Measurements from ENCODE around the gene PLXNA2. TPM values are rescaled to one million over a fixed set of nuclear protein-coding genes. Genes with fewer than 3 reads are reported as not detected.

Gene PLXNA2
- total and polyA plus RNA-seq, 2 of the 8 experiments (the other 6 are each of a cell fraction or from before 2014, with no cell fraction given), result 0.33 to 1.5 TPM

DNA sequence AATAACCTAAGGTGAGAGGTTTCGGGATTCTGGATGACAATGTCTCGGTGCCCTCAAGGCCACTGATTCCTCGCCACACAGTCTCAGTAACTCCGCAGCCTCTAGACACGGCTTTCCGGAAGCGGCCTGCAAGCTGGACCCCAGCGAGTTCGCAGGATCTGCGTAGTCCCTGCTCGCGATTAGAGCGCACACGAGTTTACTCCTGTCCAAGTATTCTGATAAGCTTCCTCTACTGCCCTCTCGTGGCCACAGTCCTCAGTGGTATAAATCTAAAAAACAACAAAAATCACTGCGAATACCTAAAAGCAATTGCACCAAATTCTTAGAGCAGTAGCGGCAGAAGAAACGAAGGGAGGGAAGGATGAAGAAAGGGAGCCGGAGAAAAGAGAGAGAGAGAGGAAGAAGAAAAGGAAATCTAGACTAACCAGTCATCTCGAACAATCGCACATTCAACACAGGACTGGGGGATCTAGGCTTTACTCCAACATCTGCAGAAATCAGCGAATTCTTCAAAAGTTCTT lies 1.1 kb upstream of the PLXNA2 start:
- no peak overlapping the region for H3K56ac ChIP-seq (replicated peaks; ENCODE audit: insufficient read length, low read depth, low read length)
- H2BK20ac ChIP-seq (ENCODE audit: low read length), result no peak overlapping the region
- H2AFZ ChIP-seq (ENCODE audit: low read length), result peak overlapping the region; percentile 56; the same call in 1 of the 2 replicates
- no peaks in the 10 kb centered on the region for H3K9me3 ChIP-seq (ENCODE audit: insufficient read depth in 2 of 2, low read depth in 1 of 2, low read length in 1 of 2)
- no peak overlapping the region for H2BK15ac ChIP-seq (ENCODE audit: low read length)
- H3K4me1 ChIP-seq (replicated peaks in 1 of 4; ENCODE audit: control insufficient read depth in 3 of 4, insufficient read depth in 4 of 4, low read length in 3 of 4), result peaks cover 0 to 11% (median 5%) of the 10 kb centered on the region in 4 experiments; a peak in 5 of 7 replicates
- H3K27ac ChIP-seq (ENCODE audit: low read depth, low read length), result no peak overlapping the region
- H3K27me3 ChIP-seq (replicated peaks in 1 of 4; ENCODE audit: control insufficient read depth in 3 of 4, extremely low read depth in 1 of 4, insufficient read depth in 3 of 4, low read length in 3 of 4), result peaks cover 16 to 44% (median 36%) of the 10 kb centered on the region in 4 experiments
- peak in 1 of 2 experiments; percentile 87 for DNase-seq (ENCODE audit: low read depth in 1 of 2, low spot score in 2 of 2)
- ChIA-PET POLR2A (ENCODE audit: partially characterized antibody) (interaction anchor here (1.1 to 3.1 kb wide), 2 partner anchors 9 to 12 kb away, joined by 3 to 8 read pairs; no protein-coding TSS in a partner anchor), CTCF (ENCODE audit: partially characterized antibody) (interaction anchor here (0.5 to 16.9 kb wide), 69 partner anchors 9 to 962 kb away, joined by 3 to 315 read pairs (median 4); no protein-coding TSS in a partner anchor)
- H2BK120ac ChIP-seq (replicated peaks; ENCODE audit: low read depth, low read length), result no peak overlapping the region
- H3K4me3 ChIP-seq (ENCODE audit: extremely low read depth in 1 of 4, insufficient read depth in 2 of 4, low read depth in 3 of 4, low read length in 4 of 4), result peak overlapping the region in 3 of 4 experiments; percentile 43 to 70 (median 44); a peak in 5 of 8 replicates
- H3K14ac ChIP-seq (ENCODE audit: insufficient read length), result no peak overlapping the region
- no peak overlapping the region for H3K4ac ChIP-seq (replicated peaks; ENCODE audit: insufficient read length, low read depth, low read length)
- no peak overlapping the region for H4K91ac ChIP-seq (replicated peaks; ENCODE audit: insufficient read length, low read length)
- no peaks in the 10 kb centered on the region for H3K79me1 ChIP-seq (ENCODE audit: low read depth, low read length)
- no peaks in the 10 kb centered on the region for H3K79me2 ChIP-seq (ENCODE audit: control insufficient read depth in 1 of 2, insufficient read depth in 2 of 2, low read length in 2 of 2)
- no peak overlapping the region for H4K8ac ChIP-seq (ENCODE audit: extremely low read depth, insufficient read depth, low read length)
- H2BK5ac ChIP-seq (ENCODE audit: low read depth, low read length), result no peak overlapping the region
- H3K23me2 ChIP-seq (ENCODE audit: low read depth, low read length), result peaks cover 20% of the 10 kb centered on the region; the same call in 1 of the 2 replicates
- H3K9ac ChIP-seq (replicated peaks in 1 of 4; ENCODE audit: extremely low read depth in 1 of 4, low read depth in 3 of 4, low read length in 3 of 4), result no peak overlapping the region
- no peak overlapping the region for H2BK12ac ChIP-seq (ENCODE audit: low read depth, low read length)
- FAIRE-seq, result peak; percentile 72
- H3K36me3 ChIP-seq (ENCODE audit: control insufficient read depth in 2 of 4, insufficient read depth in 4 of 4, low read length in 3 of 4), result no peaks in the 10 kb centered on the region
- H3K4me2 ChIP-seq (ENCODE audit: insufficient read depth in 1 of 2, low read depth in 2 of 2, low read length in 2 of 2), result peak overlapping the region; percentile 78 to 98
- 16% methylated on average over 22 of the region's 22 CpGs; no CpG with 5 or more reads in 1 of the 2 experiments for WGBS, 2 experiments (ENCODE audit: extremely low coverage in 1 of 2, insufficient coverage in 1 of 2, insufficient read length in 1 of 2, insufficient replicate concordance in 2 of 2, low coverage in 1 of 2, low lambda C conversion rate in 2 of 2, missing lambda C conversion rate in 1 of 2)
- no peak overlapping the region for H3K23ac ChIP-seq (ENCODE audit: insufficient read length)
- peaks cover 0 to 7% of the 10 kb centered on the region in 2 experiments for H4K20me1 ChIP-seq (replicated peaks in 1 of 2; ENCODE audit: control insufficient read depth in 1 of 2, insufficient read depth in 2 of 2, low read length in 2 of 2)
- H2AK5ac ChIP-seq (ENCODE audit: low read depth, low read length), result no peak overlapping the region
- H3K18ac ChIP-seq (ENCODE audit: extremely low read depth, low read length), result no peak overlapping the region; the same call in 1 of the 2 replicates
- no peak overlapping the region for H4K5ac ChIP-seq (ENCODE audit: insufficient read length, low read depth, low read length)
- TF ChIP-seq, protein P1, sequence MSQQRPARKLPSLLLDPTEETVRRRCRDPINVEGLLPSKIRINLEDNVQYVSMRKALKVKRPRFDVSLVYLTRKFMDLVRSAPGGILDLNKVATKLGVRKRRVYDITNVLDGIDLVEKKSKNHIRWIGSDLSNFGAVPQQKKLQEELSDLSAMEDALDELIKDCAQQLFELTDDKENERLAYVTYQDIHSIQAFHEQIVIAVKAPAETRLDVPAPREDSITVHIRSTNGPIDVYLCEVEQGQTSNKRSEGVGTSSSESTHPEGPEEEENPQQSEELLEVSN (IDR thresholded peaks at IDR 0.05), result no peak
- 0 out of 2 replicates have a peak, but pooled peaks have one; percentile 19 for TF ChIP-seq MAX (IDR thresholded peaks at IDR 0.05)
- TF ChIP-seq SIRT6 (IDR thresholded peaks at IDR 0.05; ENCODE audit: low read length), result no peak
- TF ChIP-seq CHD2 (IDR thresholded peaks at IDR 0.05; ENCODE audit: low read length), result 0 out of 2 replicates have a peak, but pooled peaks have one; percentile 49
- TF ChIP-seq EZH2 (IDR thresholded peaks at IDR 0.05; ENCODE audit: low read depth, low read length, severe bottlenecking), result peak; percentile 6
- TF ChIP-seq BACH1 (IDR thresholded peaks at IDR 0.05; ENCODE audit: low read length), result no peak
- 0 out of 2 replicates have a peak, but pooled peaks have one; percentile 31 for TF ChIP-seq SUZ12 (IDR thresholded peaks at IDR 0.05; ENCODE audit: low read length)
- peak; percentile 78 to 82 for TF ChIP-seq RAD21 (IDR thresholded peaks at IDR 0.05 in 1 of 2, conservative IDR thresholded peaks at IDR 0.05 in 1 of 2; ENCODE audit: low read depth in 2 of 2, low read length in 2 of 2)
